ENCODE results near the gene PLVAP.

The PLVAP gene

DNA sequence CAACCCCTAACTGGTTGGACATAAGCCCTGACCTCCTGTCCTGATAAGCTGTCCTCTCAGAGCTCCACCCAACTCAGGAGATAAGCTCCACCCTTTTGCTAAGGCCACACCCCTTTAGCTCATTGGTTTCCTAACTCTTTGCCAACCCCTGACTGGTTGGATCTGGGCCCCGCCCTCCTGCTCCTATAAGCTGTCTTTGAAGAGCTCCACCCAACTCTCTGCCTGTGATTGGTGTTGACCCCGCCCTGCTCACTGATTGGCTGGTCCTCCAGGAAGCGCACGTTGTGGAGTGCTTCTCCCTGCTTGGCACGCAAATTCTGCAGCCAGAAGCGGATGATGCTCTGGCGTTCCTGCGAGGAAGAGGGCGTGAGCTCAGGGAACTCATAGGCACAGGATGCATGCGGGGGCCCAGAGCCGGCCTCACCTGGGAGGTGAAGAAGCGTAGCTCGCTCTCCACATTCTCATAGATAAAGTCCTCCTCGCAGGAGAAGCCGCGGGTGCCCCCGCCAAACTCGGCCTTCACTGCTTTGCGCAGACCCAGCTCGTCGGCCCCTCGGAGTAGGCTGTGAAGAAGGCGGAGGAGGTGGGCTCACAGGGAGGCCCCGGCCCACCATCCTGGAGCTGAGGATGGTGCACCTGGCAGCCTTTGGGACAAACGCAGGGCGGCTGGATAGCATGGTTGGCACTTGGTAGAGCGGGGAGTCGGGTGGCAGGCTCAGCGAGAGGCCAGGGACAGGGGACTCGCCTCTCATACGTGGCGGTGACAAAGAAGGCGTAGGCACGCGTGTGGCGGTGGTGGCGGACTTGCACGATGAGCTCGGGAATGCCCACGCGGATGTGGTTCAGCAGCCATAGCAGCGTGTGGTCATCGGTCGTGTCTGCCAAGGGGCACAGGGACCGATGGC lies 44.2 kb downstream of the PLVAP start:
- peak; percentile 59 for DNase-seq

DNA sequence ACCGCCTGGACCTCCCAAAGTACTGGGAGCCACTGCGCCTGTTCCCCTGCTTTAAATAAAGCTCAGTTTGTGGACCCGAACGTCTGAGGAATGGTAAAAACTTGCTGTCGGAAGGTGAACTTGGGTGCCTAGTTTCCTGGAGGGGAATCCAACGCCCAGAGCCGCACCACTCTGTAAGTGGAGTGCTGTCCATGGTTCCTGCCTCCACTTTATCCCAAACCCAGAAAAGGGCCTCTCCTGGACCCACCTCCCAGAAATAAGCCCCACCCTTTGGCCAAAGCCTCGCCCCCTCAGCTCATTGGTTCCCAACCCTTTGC lies 44.8 kb downstream of the PLVAP start:
- no peak for DNase-seq

GRCh38 chr19:17331045-17331558 lies 46.0 kb downstream of the PLVAP start:
- no peak for DNase-seq

DNA sequence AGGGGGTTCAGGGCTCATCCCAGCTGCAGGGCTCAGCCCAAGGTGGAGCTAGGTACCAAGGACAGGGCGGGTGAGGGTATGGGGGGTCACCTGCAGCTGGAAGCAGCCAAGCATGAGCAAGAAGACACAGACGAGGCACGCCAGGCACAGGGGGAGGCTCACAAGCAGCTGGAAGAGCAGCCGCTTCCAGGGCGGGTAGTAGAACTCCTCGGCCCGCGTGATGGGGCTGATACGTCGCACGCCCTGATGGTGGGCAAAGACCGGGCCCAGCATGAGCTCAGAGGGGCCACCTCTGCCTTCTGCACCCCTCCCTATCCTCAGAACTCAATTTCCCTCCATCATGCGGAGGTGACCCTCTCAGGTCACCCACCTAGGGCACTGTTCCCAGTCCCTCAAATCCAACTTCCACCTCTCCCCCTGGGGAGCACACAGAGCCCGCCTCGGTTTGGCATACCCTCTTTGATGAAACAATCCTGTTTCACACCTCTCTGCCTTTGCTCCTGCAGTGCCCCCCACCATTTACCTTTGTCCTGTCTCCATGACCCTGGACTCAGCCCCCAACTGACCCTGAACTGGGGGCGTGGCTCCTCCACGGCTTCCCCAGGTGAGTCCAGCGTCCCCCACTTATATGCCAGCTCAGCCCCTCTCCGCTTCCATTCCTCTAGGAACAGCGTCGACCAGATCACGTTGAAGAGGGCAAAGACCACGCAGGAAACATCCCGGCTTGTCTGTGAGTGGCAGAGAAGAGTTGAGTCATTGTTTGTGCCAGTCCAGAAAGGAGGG lies 46.7 kb downstream of the PLVAP start:
- DNase-seq, result no peak

GRCh38 chr19:17329366-17330261 lies 47.5 kb downstream of the PLVAP start:
- no peak for DNase-seq

DNA sequence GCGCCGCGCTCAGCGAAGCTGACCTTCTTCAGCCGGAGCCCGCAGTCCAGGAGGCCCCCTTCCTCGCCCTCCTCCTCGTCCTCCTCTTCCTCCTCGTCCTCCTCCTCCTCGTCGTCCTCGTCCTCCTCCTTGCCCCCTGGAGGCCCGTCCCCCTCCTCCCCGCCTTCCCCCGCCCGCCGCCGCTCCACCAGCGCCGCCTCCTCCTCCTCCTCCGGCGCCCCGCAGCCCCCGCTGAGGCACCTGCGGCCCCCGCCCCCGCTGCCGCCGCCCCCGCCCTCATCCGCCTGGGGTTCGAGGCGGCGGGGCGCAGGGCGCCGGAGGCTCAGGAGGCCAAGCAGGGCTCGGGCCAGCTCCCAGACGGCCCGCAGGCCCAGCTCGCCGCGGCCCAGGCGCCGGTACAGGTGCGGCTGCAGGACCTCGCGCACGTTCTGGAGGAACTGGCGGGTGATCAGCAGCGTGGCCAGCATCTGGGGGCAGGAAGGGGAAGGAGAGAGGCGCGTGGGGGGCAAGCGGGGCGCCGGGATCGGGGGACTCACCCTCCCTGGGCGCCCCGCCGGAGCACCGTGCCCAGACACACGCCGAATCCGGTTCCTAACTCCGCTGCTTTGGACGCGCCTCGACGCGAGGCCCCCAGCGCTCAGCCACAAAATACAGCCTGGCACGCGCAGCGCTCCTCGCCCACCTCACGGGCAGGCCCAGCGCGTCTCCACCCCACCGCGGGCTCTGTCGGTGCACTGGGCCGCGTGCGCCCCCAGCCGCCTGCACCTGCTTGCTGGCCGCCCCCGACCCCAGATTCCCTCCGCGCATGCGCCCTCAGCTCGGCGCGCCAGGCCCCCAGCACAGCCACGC lies 48.4 kb downstream of the PLVAP start:
- DNase-seq, result peak; percentile 51

DNA sequence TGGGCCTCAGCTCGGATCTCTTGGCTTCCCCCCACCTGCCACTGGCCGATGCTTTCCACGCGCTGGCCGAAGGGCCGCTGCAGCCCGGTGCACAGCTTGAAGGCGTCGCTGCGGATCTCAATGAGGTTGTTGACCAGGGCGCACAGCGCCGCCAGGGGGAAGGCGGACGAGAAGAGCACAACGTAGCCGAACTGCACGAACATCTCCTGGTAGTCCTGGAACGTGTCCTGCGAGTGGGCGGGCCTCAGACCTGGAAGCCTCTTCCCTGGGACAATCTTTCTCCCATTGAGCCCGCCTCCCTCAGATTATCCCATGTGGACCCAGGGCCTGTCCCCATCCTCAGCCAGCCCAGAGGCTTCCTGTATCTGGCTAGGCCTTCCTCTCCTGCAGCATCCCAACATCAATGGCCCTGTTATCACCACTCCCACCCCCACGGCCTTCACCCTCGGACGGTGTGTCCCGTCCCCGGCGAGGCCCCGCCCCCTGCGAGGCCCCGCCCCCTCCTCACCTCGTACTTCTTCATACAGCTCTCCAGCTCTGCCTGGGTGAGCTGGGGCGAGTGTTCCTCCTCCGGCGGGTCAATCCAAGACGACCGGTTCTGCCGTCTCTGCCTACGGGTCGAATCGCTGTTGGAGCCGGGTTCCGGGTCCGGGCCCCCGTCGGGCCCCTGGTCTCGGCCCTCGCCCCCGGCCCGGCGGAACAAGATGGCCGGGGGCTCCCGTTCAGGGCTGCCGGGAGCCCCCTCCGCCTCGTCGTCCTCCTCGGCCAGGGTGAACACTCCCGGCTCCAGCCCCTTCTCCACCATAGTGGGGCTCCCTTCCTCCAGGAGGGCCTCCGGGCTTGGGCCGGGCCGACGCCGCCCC lies 49.3 kb downstream of the PLVAP start:
- peak; percentile 56 for DNase-seq

DNA sequence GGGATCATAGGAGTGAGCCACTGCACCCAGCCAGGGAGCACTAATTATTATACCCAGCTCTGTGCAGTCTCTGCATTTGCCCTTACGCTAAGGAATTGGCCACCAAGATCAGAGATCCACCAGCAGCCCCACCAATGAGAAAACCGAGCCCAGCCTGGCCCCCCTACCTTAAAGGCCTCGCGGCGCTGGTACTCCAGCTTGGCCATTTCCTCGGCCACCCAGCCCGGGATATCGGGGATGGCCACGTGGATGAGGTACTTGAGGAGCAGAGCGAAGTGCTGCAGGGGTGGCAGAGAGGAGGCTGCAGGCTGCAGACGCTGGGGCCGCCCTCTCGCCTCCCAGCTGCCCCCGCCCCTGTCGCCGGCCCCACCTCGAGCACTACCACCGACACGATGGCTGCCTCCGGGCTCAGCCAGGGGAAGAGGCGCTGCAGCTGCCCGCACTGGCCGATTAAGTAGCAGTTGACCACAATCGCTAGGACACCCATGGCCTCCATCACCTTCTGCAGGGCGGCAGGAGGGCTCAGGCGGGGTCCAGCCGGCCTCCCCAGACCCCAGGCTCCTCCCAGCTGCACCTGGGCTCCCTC lies 50.0 kb downstream of the PLVAP start:
- DNase-seq, result no peak

DNA sequence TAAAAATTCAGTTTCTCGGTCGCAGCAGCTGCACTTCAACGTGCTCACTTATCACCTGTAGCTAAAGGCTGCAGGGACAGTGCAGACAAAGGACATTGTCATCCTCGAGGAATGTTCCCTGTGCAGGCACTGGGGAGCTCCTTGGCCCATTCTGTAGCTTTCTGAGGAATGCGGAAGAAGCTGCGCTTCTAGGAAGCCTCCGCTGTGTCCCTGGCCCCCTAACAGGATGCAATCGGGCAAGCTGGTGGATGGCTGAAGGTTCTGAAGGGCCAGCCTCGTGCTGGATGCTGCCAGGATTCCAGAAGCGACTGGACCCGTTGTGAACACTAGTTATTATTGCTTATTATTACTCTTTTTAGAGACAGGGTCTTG lies 50.6 kb downstream of the PLVAP start:
- no peak for DNase-seq

DNA sequence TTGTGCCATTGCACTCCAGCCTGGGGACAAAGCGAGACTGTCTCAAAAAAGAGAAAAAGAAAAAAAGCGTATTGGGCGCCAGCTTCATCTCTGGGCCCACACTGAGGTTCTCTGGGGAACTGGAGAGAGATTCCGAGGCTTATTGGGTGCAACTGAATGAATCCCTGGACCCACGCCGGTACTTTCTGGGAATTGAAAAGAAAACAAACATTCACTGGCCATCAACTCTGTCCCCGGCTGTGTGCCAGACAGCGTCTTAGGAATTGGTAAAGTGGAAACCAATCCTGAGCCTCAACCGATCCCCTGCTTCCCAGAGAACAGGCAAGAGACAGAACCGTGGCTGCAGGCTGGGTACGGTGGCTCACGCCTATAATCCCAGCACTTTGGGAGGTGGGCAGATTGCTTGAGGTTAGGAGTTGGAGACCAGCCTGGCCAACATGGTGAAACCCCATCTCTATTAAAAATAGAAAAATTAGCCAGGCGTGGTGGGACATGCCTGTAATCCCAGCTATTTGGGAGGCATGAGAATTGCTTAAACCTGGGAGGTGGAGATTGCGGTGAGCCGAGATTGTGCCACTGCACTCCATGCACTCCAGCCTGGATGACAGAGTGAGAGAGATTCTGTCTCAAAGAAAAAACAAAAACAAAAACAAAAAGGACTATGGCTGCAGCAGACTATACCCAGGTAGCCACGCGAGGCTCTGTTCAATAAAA lies 51.1 kb downstream of the PLVAP start:
- DNase-seq, result no peak

- DNase-seq, result no peak
Observed at GRCh38 chr19:17325133-17325532, 52.0 kb downstream of the PLVAP start.

DNA sequence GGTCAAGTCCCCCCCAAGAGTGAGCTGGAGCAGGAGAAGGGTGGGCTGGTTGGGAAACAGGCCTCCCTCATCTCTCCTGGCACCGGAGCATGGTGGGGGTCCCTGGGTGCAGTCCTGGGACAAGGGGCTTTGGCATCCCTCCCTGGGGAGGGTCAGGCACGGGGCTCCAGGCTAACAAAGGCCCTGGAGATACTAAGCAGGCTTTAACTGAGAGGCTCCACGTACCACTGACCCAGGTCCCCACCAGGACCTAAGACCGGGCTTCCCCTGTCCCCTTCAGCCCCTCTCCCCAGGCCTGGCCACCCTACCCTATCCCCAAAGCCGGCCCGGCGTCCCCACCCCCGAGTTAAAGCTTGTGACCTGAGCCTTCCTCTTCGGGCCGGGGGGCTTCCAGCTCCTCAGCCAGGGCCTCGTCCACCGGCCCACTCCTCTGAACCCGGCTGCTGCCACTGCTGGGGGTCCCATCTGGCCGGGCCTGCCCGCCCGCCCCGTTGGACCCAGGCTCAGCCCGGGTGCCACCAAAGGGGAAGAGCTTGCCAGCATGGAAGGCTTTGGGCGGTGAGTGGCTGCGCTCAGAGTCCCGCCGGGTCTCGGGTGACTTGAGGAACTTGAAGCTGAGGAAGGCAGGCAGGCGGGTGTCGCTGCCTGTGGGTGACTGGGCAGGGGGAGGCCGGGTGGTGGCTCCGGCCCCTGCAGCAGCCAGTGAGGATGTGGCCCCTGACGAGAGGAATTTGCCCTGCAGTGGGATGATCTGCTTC lies 52.6 kb downstream of the PLVAP start:
- no peak for DNase-seq

GRCh38 chr19:17323964-17324332 lies 53.2 kb downstream of the PLVAP start:
- no peak for DNase-seq

- DNase-seq, result no peak
Observed at GRCh38 chr19:17323300-17323963, 53.7 kb downstream of the PLVAP start.

GRCh38 chr19:17322854-17323253 lies 54.3 kb downstream of the PLVAP start:
- no peak for DNase-seq

- DNase-seq, result no peak
Observed at GRCh38 chr19:17321655-17322489, 55.3 kb downstream of the PLVAP start.

GRCh38 chr19:17320435-17320834 lies 56.7 kb downstream of the PLVAP start:
- no peak for DNase-seq

Measured in activated naive CD4-positive, alpha-beta T cell treated with anti-CD3 and anti-CD28 coated beads, Interleukin-2, amount 50 U/mL, for 16 hours (primary cell).